Left renal cortex interstitium (tissue), 4 donors: ENCODE data around the gene SNAPC4. TPM values are rescaled to one million over a fixed set of nuclear protein-coding genes. Genes with fewer than 3 reads are reported as not detected.
"Not testable (repeated sequence)": the region's sequence is repeated elsewhere in the genome, so short reads cannot be mapped to it uniquely, and the experiment has no call there.

ENCODE experiments used
- DNase-seq, 4 donors: peaks; one replicate each; pipeline ENCODE4 v3.0.0-alpha.2; 2013; ENCODE audit warnings: low read depth in 4 of 4, low spot score in 2 of 4, missing footprints in 1 of 4
- polyA plus RNA-seq, 4 donors: library from polyadenylated mRNA; unstranded; fragments of 120-200 nt; gene quantifications; one replicate each; pipeline ENCODE4 v1.2.1, GENCODE V29; 2013; ENCODE audit not compliant: insufficient read length in 4 of 4

Gene SNAPC4
- polyA plus RNA-seq, 4 donors: 10.8 to 15.8 (median 13.2) TPM

- DNase-seq: no peak
These were observed 13.0 kb upstream of the SNAPC4 start for GRCh38 chr9:136412962-136413361.

- DNase-seq: no peak
These were observed 11.4 kb upstream of the SNAPC4 start for GRCh38 chr9:136411378-136411777.

GRCh38 chr9:136410500-136411287, 10.7 kb upstream of the SNAPC4 start, which contains the start of the genes ENTR1 and PMPCA:
Gene ENTR1 (minus strand): TSS chr9:136410614. CDS start chr9:136410397, 217 bp downstream.
Gene PMPCA (plus strand): TSS chr9:136410658. CDS start chr9:136410669, 11 bp downstream.
- peak; percentile 63 to 85 (median 70) for DNase-seq

DNA sequence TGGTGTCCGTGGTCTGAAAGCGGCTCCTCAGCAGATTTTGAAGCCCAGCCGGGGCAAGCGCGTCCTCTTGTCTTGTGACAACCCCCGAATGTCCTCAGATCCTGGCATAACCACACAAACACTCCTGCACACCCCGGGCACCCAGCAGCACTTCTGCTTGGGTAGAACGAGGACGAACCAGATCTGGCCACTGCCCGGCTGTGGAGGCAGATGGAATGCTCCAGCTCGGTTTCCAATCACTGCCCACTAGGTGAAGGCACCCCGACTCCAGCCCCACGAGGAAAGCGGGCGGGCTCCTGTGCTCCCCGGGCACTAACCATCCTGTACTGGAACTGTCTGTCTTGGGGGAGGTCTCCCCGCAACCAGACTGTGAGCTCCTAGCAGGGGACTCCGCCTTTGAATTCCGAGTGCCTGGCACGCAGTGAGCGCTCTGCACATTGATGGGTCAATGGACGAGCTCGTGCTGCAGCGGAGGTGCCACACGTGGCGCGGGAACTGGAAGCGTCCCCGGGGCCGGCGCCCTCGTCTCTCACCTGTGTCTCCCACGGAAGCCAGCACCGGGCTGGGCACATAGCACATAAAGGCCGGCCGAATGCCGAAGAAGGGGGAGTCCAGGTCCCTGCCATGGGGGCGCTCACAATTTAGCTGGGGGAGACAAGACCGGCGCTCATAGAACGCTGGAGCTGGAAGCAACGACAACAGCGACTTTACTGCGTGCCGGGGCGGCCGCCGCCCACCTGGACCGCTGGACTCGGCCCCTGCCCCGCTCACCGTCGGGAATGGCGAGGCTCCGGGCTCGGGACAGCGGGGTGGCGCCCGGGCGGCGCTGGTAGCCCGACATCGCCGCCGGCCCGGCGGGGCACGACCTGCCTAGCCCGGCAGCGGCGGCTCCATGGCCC, 9.8 kb upstream of the SNAPC4 start:
- no peak for DNase-seq

DNA sequence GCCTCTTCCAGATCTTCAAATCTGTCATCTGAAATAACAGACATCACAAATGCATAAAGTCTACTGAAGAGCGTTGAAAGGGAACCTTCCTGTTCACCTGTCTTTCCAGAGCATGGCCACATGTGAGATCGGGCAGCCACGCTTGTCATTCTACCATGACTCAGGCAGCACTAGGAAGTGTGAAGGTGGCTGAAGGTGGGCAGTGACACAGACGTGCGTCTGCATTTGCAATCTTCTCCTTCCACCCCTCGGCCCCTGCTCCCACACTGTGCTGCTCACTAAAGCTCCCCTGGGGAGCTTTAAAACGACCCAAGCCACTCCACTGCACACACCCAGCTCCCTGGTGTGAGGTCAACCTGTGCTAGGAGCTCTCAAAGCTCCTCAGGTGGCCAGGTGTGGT, 7.9 kb upstream of the SNAPC4 start:
- no peak for DNase-seq

GRCh38 chr9:136407061-136407460, 7.1 kb upstream of the SNAPC4 start:
- not testable (repeated sequence) for DNase-seq

DNA sequence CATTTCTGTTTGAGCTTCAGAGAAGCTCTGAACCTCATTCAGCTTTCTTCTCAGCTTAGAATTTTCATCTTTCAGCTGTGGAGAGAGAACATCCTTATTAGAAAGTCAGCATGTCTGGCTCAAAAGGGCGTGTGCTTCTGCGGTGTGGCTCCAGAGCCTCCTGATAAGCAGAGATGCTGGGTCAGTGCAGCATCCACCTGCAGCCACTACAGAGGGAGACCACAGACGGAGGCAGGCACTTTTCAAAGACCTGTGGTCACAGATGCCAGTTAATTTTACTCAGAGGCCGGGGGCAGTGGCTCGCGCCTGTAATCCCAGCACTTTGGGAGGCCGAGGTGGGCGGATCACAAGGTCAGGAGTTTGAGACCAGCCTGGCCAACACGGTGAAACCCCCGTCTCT, 5.9 kb upstream of the SNAPC4 start:
- DNase-seq: not testable (repeated sequence)

GRCh38 chr9:136405481-136405880, 5.5 kb upstream of the SNAPC4 start:
- DNase-seq: no peak

- DNase-seq: no peak
These were observed 4.8 kb upstream of the SNAPC4 start for GRCh38 chr9:136404801-136405136.

- no peak for DNase-seq
These were observed 4.2 kb upstream of the SNAPC4 start for GRCh38 chr9:136403915-136404800.

- DNase-seq: no peak
These were observed 3.6 kb upstream of the SNAPC4 start for GRCh38 chr9:136403538-136403914.

DNA sequence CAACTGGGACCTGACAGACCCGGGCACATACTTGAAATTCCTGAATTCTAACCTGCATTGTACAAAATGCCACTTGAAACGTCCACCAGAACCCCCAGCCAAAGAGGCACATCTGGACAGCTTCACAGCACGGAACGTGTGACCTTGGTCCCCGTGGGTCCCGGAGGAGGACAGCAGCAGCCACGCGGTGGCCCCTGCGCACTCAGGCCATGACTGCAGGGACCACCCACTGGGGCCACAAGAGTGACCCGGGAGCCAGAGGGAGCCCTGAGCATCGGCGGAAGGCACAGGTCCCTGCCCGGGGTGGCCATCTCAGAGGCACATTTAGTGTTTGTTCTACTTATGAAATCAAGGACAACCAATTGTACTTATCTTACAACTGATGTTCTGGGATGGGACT, 2.1 kb upstream of the SNAPC4 start:
- DNase-seq: no peak

GRCh38 chr9:136401173-136401922, 1.4 kb upstream of the SNAPC4 start:
- DNase-seq: no peak

DNA sequence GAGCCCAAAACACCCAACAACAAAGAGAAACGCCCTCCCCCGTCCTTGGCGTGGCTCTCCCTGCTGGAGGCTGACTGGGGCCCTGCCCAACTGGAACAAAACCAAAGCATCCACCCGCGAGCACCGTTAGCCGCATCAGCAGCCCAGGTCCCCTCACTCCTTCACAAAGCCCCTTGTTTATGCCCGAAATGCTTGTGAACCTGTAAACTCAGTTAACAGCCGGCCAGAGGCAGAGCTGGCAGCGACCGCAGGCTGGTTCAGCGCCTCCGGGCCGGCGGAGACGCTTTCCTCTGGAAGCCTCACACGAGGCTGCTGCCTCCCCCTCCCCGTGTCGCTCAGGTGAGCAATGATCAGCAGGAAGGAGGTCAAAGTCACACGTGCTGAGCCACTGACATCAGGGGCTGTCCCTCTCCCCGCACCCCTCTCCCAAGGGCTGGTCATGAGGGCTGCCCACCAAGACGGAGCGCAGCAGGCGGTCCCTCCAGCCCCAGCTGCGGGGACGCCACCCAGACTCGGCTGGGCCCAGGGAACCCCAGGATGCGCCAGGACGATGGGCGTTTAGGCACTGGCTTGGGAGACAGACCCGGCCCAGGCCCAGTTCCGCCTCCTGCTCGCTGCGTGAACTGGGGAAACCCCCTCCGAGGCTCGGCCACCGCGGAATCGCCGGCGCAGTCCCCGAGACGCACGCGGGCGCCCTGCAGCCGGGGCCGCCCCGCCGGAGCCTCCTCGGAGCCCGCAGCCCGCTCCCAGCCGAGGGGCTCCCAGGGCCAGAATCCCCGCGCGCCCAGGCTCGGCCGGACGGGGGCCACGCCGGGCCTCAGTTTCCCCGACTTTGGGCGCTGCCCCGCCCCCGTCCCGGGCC, 563 bp downstream of the SNAPC4 start:
- DNase-seq: no peak

DNA sequence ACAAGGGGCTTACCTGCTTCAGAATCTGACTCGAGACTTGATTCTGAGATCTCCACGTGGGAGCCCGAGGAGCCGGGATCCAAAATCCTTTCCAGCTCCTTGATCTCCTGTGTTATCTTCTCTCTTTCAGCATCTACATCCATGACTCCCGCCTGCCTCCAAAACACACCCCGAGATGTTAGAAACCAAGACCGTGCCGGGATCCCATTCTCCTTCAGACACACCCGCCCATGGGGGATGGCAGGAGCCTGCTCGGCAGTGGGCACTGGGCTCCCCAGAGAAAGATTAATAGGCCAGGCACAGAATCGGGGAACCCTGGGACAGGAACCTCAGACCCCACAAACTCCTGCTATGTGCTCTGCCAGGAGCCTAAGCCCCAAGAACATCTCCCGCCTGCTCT, 1.7 kb downstream of the SNAPC4 start:
- no peak for DNase-seq

DNA sequence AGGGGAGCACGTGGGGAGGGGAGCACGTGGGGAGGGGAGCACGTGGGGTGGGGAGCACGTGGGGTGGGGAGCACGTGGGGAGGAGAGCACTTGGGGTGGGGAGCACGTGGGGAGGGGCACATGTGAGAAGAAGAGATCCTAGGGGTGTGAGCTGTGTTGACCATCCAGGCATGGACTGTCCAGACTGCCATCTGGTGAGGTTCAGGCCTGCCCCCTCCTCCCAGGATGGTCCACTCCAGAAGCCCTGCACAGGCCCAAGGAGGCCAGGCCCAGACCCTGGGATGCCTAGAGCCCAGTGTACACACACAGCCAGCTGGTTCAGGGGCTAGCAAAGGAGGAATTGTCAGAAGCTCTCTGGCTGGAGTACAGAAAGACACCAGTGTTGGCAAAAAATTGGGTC, 2.3 kb downstream of the SNAPC4 start:
- no peak for DNase-seq

GRCh38 chr9:136396219-136396515, 3.8 kb downstream of the SNAPC4 start:
- no peak for DNase-seq

DNA sequence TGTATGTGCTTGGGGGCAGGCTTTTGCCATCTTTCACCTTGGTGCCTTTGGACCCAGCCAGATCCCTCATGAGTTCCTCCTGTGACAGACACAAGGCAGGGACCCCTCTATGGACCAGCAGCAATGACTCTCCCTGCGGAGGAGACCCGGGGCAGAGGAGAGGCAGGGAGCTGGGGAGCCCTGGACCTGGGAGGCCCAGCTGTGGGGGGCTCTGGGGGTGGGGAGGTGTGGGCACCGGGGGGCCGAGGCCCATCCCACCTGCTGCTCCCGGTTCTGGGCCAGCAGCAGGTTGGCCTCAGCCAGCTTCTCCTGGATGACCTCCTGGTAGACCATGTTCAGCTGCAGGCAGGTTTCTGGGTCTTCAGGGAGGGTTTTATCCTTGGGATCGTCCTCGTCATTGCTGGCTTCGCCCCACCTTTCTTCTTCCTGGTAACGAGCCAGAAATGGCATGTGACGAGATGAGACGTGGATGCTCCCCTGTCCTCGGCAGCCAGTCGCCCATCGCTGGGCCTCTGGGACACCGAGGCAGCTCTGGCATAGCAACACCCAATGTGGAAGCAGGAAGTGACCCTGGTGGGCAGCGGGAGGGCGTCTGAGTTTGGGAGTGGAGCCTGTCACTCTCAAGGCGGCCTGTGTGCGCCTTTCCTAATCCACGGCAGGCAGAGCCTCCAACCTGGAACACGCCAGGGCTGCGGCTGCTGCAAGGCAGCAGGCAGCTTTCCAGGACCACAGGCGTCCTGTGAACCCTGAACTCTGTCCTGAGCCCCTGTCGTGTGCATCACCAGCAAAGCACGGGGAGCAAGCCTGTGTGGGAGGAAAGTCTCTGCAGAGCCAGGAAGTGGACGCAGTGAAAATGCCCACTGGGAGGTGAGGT, 4.4 kb downstream of the SNAPC4 start:
- DNase-seq: no peak
